GM19240 (cell line): ENCODE results near the gene AFAP1L1.

Source experiments
- DNase-seq: peaks from one replicate; pipeline ENCODE4 v3.0.0; 2011; ENCODE audit warnings: low spot score; ENCODE audit not compliant: insufficient read length

The AFAP1L1 gene

GRCh38 chr5:149314571-149315111 is 43.0 kb downstream of the AFAP1L1 start:
- no peak for DNase-seq

- DNase-seq, result no peak
Observed at GRCh38 chr5:149315753-149316152, 44.1 kb downstream of the AFAP1L1 start.

GRCh38 chr5:149317281-149318048 is 45.8 kb downstream of the AFAP1L1 start:
- no peak for DNase-seq

GRCh38 chr5:149319174-149319573 is 47.5 kb downstream of the AFAP1L1 start:
- no peak for DNase-seq

- DNase-seq, result no peak
Observed at GRCh38 chr5:149320791-149321330, 49.2 kb downstream of the AFAP1L1 start.

- DNase-seq, result no peak
Observed at GRCh38 chr5:149322518-149322917, 50.9 kb downstream of the AFAP1L1 start.

- no peak for DNase-seq
Observed at GRCh38 chr5:149323210-149323609, 51.6 kb downstream of the AFAP1L1 start.

- no peak for DNase-seq
Observed at GRCh38 chr5:149323621-149324205, 52.1 kb downstream of the AFAP1L1 start.

GRCh38 chr5:149324641-149325040 is 53.0 kb downstream of the AFAP1L1 start:
- no peak for DNase-seq

- DNase-seq, result no peak
Observed at GRCh38 chr5:149325166-149325735, 53.6 kb downstream of the AFAP1L1 start.

- no peak for DNase-seq
Observed at GRCh38 chr5:149325894-149326293, 54.2 kb downstream of the AFAP1L1 start.

GRCh38 chr5:149326611-149327010 is 55.0 kb downstream of the AFAP1L1 start:
- no peak for DNase-seq

GRCh38 chr5:149328177-149328576 is 56.5 kb downstream of the AFAP1L1 start:
- DNase-seq, result no peak

- no peak for DNase-seq
Observed at GRCh38 chr5:149333711-149334443, 62.2 kb downstream of the AFAP1L1 start.

- no peak for DNase-seq
Observed at GRCh38 chr5:149337736-149338135, 66.1 kb downstream of the AFAP1L1 start.

- no peak for DNase-seq
Observed at GRCh38 chr5:149338364-149338763, 66.7 kb downstream of the AFAP1L1 start.

GRCh38 chr5:149340920-149341319 is 69.3 kb downstream of the AFAP1L1 start:
- no peak for DNase-seq

- no peak for DNase-seq
Observed at GRCh38 chr5:149341876-149342275, 70.2 kb downstream of the AFAP1L1 start.

- no peak for DNase-seq
Observed at GRCh38 chr5:149344151-149344550, 72.5 kb downstream of the AFAP1L1 start.

GRCh38 chr5:149345147-149345891 is 73.7 kb downstream of the AFAP1L1 start, which contains the start of gene GRPEL2:
TSS of gene GRPEL2 (plus strand) at chr5:149345499. CDS start at chr5:149345540, 41 bp downstream.
- peak; percentile 86 for DNase-seq

- no peak for DNase-seq
Observed at GRCh38 chr5:149345892-149346222, 74.2 kb downstream of the AFAP1L1 start.
